ENCODE data around the gene EPB41.

DNA sequence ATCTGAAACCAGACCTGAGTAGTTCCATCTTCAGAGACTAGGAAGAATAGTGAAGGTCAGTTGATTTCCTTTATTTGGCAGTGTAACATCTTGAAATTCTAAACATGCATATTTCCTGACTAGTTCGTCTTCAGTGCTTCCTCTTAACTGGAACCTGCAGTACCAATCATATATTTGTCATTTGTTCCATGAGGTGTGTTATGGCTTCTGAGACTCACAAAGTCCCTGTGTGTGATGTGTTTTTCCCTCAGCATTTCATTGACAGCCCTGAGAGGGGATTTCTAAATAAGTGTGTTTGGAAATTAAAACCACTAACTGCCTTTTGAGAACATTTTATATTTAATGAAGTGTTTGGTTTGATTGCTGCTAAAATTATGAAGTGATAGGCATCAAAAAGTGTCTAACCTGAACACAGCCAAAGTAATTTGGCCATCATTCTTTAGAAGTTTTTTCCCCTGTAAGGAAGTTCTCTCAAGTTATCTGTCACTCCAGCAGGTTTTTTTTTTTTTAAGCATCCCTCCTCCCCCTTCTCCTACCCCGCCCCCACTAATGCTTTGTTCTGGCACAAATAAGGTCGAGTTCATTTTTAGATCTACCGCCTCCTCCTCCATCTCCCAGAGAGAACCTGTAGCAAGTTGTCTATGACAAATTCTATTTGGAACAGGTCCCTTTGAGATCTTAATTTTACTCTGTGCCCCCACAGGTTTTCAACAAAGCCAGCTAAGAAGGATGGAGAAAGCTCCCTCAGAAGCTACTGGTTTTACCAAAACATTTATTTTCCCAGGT, 148.0 kb downstream of the EPB41 start:
- TF ChIP-seq CTCF (IDR thresholded peaks at IDR 0.05) (no peak), POLR2A (IDR thresholded peaks at IDR 0.05) (no peak)

Measured in sigmoid colon (tissue), 3 donors.